Brain microvascular endothelial cell (primary cell): ENCODE results near the gene ATL3.

Source experiments
- DNase-seq: peaks from one replicate; pipeline ENCODE4 v3.0.0-alpha.2; 2020
- H3K27ac ChIP-seq: fragments of 250-450 bp; sonication (Bioruptor Pico); 2 replicates; pipeline ENCODE4 v1.5.1; 2020; ENCODE audit warnings: mild to moderate bottlenecking, moderate library complexity
- H3K27me3 ChIP-seq: fragments of 250-450 bp; sonication (Bioruptor Pico); replicated peaks from 2 replicates; pipeline ENCODE4 v1.5.1; 2020; ENCODE audit warnings: mild to moderate bottlenecking
- H3K36me3 ChIP-seq: fragments of 250-450 bp; sonication (Bioruptor Pico); replicated peaks from 2 replicates; pipeline ENCODE4 v1.5.1; 2020; ENCODE audit warnings: mild to moderate bottlenecking
- H3K4me3 ChIP-seq: 2 replicates; pipeline ENCODE4 v1.5.1; 2011; ENCODE audit warnings: low read depth, mild to moderate bottlenecking, control low read depth, low read length, moderate library complexity
- in situ Hi-C: cut with HindIII; loops from 2 replicates; pipeline ENCODE4 v1.10.0; 2017; ENCODE audit warnings: low sequenced_read_pairs, low pct_ligation_motif_present
- TF ChIP-seq, protein P1 (sequence below): IDR thresholded peaks from 2 replicates; pipeline ENCODE4 v1.5.1; 2011; ENCODE audit warnings: low read depth, mild to moderate bottlenecking, moderate library complexity, low read length, control low read depth, inconsistent platforms; ENCODE audit errors: missing control alignments

The ATL3 gene

DNA sequence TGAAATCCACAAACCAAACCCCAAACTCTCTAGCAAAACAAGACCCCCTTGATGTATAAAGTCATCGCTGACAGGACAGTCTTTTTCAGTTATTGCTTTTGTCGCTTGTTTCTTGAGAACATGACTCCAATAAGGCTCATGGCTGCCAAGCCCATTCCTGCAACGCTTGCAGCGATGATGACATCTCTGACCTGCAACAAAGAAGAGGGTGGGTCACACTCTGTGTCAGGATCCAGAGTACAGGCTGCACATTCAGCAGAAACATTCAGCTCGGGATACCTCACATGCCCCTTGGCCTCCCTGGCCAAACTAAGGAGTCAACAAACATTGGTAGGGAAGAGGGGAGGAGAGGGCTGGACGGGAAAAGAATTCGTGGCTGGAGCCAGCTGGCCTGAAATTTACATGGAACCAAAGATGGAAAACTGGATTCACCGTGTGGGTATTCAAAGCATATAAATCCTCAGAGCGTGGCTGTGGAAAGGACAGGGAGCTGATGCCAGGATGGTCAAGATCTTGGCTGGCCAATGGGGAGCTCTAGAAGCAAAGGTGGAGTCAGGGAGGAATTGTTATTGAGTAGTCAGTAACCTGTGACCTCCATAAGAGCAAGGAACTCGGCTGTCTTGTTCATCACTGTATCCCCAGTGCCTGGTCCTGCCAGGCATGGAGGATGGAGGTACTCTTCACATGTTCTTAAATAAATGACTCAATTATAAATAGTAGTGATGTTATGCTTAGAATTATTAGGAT is 96.1 kb downstream of the ATL3 start:
- in situ Hi-C loops: no loop called here
- Histone ChIP-seq H3K27me3 (no peaks in the 10 kb centered on the region), H3K27ac (peak overlapping the region; percentile 4), H3K4me3 (peak overlapping the region; percentile 27), H3K36me3 (no peaks in the 10 kb centered on the region)
- DNase-seq: no peak
- TF ChIP-seq, protein P1, sequence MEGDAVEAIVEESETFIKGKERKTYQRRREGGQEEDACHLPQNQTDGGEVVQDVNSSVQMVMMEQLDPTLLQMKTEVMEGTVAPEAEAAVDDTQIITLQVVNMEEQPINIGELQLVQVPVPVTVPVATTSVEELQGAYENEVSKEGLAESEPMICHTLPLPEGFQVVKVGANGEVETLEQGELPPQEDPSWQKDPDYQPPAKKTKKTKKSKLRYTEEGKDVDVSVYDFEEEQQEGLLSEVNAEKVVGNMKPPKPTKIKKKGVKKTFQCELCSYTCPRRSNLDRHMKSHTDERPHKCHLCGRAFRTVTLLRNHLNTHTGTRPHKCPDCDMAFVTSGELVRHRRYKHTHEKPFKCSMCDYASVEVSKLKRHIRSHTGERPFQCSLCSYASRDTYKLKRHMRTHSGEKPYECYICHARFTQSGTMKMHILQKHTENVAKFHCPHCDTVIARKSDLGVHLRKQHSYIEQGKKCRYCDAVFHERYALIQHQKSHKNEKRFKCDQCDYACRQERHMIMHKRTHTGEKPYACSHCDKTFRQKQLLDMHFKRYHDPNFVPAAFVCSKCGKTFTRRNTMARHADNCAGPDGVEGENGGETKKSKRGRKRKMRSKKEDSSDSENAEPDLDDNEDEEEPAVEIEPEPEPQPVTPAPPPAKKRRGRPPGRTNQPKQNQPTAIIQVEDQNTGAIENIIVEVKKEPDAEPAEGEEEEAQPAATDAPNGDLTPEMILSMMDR: no peak
